GM12865 (cell line): ENCODE measurements around the gene RPS21.

ENCODE experiments used
- DNase-seq: peaks from one replicate; pipeline ENCODE4 v3.0.0; 2010; ENCODE audit warnings: low read depth
- H3K4me3 ChIP-seq: 2 replicates; pipeline ENCODE4 v1.5.1; 2011; ENCODE audit warnings: mild to moderate bottlenecking, low read depth, low read length, control low read depth
- CTCF ChIP-seq: IDR thresholded peaks from 2 replicates; pipeline ENCODE4 v1.5.1; 2011; ENCODE audit warnings: low read length, control low read depth, low read depth, inconsistent platforms; ENCODE audit not compliant: insufficient read depth; ENCODE audit errors: missing control alignments

RPS21 gene

GRCh38 chr20:62382306-62383198 lies 4.4 kb upstream of the RPS21 start:
- peak; percentile 98 for TF ChIP-seq CTCF
- peak; percentile 88 for DNase-seq
- H3K4me3 ChIP-seq: no peak overlapping the region

GRCh38 chr20:62387219-62387913 lies 463 bp downstream of the RPS21 start:
- peak; percentile 43 for DNase-seq
- peak overlapping the region; percentile 74 for H3K4me3 ChIP-seq
- TF ChIP-seq CTCF: no peak

- peak overlapping the region; percentile 74 for H3K4me3 ChIP-seq
- DNase-seq: no peak
- no peak for TF ChIP-seq CTCF
Observed at GRCh38 chr20:62387933-62388635, 1.2 kb downstream of the RPS21 start.

GRCh38 chr20:62388839-62389600 lies 2.1 kb downstream of the RPS21 start:
- DNase-seq: no peak
- H3K4me3 ChIP-seq: no peak overlapping the region
- no peak for TF ChIP-seq CTCF

- H3K4me3 ChIP-seq: no peak overlapping the region
Observed at GRCh38 chr20:62389601-62390087, 2.7 kb downstream of the RPS21 start.

More at GRCh38 chr20:62389601-62390087, 2.7 kb downstream of the RPS21 start:
- no peak for DNase-seq
- no peak for TF ChIP-seq CTCF
